GM19328 (cell line): ENCODE results near the gene TTLL1.
"Not testable (repeated sequence)": the region's sequence is repeated elsewhere in the genome, so short reads cannot be mapped to it uniquely, and the experiment has no call there.

Experiments
- ATAC-seq: cut with Tn5 transposase; IDR thresholded peaks from one replicate; pipeline ENCODE4 v1.9.1; 2021; ENCODE audit warnings: mild to moderate bottlenecking, moderate library complexity; ENCODE audit not compliant: unreplicated experiment

Gene TTLL1

DNA sequence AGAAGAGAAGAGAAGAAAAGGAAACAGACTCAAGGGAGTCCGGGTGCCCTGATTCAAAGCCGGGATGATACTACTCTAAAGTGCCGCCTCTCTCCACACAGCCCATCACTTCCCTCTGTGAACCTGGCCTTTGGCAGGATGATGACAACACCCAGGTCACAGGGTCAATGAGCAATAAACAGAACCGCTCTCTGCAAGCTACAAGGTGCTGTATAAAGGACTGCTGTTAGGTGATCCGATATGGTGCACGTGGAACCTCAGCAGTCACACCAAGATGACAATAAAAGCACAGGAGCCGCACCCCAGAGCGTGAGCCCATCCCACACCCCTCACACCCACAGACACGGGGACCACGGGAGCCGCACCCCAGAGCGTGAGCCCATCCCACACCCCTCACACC lies 10.7 kb downstream of the TTLL1 start:
- no peak for ATAC-seq

DNA sequence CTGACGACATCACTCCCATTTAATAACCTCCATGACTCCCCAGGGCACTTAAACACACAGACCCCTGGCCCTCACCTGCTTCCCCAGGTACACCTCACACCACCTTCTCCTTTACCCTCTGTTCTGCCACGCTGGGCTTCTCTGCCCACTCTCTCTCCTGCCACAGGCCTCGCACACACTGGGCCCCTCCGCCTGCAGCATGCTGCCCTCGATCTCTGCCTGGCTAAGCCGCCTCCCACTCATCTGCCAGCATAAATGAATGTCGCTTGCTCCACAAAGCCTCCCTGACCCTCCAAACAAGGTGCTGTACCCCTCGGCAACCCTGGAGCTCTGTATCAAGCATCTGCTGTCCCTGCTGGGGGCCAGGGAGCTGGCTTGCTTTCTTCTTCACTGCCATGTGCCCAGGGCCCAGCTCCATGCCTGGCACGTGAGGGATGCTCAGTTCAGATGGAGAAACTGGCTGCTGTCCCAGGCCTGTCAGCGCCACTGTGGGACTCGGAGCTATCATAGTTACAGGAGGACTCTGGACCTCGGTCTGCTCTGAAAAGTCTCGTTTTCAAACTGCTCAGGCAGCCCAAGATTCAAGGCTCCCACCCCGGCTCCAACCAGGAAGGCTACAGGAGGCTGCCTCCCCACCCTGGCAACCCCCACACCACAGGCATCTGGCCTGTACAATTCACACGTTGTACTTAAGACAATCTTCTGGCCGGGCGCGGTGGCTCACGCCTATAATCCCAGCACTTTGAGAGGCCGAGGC lies 11.9 kb downstream of the TTLL1 start:
- ATAC-seq: no peak

DNA sequence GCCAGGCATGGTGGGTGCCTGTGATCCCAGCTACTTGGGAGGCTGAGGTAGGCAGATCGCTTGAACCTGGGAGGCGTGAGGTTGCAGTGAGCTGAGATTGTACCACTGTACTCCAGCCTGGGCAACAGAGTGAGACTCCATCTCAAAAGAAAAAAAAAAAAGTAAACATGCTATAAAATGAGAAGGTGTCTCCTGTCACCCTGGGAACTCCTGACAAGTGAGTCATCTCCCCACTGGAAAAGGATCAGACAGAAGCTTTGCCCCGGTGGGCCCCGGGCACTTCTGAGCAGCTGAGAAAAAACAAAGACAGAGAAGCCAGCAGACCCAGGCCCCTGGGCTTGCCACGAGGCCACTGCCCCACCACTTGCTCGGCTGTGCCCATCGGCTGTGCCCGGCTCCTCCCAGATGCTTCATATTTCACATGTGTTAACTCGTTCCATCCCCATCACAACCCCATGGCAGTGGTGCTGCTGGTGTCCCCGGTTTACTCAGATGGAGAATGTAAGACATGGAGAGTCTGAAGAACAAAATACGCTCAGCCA lies 22.3 kb downstream of the TTLL1 start:
- no peak for ATAC-seq

DNA sequence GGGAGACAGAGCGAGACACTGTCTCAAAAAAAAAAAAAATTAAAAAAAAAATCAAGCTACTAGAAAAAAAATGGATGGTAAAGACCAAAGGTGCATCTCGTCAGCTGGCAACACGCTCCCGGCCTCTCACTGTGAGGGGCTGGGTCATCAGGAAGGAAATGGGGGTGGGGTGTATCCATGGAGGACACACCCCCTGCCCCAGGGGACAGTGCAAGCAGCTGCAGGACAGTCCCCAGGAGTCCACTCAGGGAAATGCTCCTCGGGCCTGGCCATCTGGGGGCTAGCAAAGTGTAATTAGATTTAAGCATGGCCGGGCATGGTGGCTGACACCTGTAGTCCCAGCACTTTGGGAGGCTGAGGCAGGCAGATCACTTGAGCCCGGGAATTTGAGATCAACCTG lies 23.1 kb downstream of the TTLL1 start:
- no peak for ATAC-seq

DNA sequence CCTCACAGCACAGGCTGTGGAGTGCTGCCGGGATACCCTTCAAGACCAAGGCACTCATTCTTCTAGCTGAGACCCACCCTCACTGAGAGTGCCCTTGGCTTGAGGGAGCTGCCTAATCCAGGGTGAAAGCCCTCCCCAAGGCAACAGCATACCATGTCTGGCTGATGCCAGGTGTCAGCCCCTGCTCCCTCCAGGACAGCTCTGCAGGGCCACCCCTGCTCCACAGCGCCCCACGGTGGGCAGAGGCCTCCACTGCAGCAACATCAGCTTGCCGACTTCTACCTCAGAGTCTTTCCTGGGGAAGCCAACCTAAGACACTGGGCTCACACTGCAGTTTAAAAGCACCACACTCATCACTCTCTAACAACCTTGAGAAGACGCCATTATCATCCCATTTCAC lies 29.0 kb downstream of the TTLL1 start:
- ATAC-seq: no peak

DNA sequence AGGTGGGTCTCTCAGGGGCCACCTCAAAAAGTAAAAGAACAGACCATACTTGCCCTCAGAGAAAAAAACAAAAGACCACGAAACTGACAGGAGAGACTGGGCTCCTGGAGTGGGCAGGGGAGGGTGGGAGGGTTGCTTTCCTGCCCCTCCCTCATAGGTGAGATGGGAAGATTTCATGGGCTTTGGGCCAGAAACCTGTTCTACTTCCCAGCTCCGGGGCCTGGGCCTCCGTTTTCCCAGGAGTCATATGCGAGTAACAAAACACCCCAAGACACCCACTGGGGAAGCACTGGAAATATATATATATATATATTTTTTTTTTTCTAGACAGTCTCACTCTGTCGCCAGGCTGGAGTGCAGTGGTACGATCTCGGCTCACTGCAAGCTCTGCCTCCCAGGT lies 31.6 kb downstream of the TTLL1 start:
- ATAC-seq: no peak

DNA sequence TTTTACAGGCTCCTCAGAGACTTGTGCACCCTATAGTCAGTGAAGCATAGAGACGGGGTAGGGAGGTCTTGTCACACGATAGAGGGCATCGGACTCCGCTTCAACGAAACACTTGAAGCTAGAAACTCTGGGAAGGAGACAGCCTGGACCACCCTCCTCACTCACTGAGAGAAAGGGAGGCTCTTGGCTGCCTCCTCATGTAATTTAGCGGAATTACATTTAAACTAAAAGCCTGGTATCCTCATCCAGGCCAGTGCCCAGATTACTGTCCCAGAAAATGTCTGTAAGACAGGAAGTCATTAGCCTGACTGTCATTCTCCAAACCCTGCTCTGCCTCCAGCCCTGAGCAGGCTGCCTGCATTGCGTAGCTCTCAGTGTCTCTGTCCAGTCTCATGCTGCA lies 36.0 kb downstream of the TTLL1 start:
- ATAC-seq: no peak

DNA sequence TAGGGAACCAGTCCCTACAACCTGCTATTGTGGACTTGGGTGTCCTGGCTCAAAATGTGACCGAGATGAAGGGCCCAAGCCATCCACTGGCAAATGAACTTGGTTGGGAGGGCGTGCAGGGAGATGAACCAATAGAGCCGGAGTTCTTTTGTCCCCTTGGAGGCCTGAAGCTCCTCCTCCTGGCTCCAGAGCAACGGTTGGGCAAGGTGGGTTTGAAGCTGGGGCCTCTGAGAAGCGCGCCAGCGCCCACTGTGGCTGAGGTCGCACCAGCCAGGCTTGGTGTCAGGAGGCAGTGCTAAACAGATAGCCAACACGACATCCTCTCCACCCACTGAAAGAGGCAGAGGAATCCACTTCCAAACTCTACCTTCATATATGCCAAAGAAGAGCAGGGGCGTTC lies 38.2 kb downstream of the TTLL1 start:
- ATAC-seq: no peak

DNA sequence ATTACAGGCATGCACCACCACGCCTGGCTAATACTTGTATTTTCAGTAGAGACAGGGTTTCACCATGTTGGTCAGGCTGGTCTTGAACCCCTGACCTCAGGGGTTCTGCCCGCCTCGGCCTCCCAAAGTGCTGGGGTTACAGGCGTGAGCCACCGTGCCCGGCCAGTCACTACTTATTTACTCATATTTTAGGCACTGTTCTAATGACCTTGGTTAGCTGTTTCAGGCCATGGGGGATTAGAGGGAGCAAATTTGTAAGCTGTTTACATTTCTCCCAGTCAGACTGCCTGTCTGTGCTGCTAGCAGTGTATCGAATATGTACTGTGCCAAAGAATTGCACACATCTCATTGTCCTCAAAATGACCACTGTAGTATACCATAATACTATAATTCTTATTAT lies 41.6 kb downstream of the TTLL1 start:
- no peak for ATAC-seq

DNA sequence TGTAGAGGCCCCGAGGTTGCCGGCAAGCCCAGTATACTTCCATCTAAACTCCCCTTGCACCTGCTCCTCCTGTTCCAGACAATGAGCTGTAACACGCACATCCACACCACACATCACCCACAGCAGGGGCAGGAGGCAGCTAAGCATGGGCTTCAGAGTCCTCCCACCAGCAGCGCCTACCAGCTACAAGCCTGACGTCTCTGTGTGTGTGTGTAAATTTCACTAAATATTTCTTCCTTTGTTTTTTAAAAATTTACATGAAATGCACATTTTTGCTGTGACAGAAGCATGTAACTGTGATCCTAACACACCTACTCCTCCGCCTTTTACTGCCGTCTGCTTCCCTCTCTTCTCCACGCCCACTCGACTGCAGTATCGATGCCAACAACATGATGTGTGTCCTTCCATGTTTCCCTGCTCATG lies 44.9 kb downstream of the TTLL1 start:
- no peak for ATAC-seq

DNA sequence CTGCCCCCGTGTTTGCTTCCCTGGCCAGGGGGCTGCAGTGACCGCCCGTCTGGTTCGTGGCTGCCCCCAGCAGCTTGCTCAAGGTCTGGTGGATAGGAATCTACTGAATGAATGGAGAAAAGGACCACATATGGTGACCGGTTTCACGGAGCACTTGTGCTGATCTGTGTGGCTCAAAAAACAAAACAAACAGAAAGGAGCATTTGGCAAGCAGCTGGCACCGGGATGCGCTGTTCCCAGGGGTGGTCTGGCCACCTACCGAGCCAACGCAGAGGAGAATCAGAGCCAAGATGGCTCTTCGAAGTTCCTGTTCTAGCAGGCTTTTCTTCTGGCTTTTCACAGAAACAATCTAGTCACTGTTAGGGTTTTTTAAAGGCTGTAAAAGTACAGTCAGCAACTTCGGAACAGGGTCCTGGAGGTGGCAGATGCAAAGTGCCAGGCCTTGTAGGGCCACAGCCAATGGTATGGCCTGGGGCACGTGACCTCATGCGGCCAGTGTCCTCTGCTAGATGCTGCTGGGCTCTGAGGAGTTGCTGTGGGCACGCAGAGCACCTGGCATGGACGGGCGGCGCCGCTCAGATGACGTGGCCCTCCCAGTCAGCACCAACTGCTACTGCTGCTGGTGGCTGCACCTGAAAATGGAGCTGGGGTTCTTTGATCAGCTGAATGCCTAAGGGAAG lies 47.0 kb downstream of the TTLL1 start:
- no peak for ATAC-seq

DNA sequence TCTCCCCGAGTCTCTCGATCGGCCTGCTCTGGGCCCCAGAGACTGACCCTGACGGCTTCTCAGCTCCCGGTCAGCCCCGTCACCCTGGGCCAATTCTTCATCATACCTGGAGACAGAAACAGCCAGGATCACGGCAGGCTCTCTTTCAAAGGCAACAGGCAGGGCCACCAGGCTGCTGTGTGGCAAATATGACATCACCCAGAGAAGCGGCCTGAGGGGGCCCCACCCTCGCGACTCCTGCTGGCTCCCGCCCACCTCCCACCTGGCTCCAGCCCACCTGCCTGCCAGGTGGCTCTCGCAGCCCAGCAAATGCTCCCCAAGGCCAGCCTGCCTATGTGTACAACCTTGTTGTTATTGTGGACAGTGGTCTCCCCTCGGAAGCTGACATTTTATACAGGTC lies 49.4 kb downstream of the TTLL1 start:
- ATAC-seq: no peak

DNA sequence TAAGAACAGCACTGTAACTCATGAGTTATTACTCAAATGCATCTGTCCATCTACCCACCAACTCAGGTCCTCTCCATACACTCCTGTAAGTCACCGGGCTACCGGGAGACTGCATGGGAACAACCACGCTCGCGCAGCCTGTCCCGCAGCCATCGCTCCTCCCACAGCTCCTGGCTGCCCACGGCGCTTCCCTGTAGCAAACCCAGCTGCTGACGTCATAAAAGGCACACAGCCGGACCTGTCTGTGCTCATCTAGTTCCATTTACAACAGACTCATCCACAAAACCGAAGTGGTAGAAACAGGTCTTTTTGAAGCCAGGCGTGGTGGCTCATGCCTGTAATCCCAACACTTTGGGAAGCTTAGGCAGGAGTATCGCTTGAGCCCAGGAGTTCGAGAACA lies 50.9 kb downstream of the TTLL1 start:
- no peak for ATAC-seq

DNA sequence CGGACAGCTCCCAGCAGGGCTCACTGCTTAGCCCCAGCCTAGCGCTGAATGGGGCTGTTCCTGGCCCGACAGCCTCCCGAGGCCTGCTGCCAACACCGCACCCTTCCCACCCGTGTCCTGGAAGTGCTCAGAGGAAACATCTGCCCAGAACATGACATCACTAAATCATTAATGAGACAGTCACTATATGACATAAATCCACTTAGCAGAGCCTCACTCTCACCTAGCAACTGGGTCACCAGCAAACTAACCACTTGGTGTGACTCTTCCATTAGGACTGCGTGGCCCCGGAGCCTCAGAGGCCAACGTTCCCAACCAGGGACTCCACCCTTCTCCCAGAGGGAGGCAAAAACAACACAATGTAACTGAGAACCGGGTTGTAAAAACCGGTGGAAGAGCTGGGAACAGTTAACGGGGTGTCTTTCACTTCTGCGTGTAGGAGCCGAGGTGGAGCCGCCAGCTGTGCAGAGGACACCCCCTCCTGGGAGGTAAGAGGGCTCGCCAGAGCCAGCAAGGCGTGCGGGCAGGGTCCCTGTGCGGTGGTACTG lies 52.8 kb downstream of the TTLL1 start:
- ATAC-seq: no peak

DNA sequence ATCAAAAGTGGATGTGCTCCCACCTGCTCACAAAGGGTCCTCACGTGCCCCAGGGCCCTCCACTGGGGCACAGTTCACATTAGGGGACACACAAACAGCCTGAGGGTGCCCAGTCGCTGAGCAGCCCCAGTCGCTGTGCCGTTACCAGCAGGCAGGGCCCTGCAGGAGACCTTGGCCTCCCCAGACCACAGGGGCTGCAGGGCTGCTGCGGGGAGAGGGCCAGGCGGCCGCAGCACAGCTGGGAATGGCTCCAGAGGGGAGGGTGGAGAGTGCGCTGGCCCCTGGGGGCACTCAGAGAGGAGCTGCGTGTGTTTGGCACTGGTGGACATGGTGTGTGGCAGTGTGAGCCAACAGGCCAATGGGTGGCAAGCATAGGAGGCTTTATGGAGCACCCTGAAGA lies 53.9 kb downstream of the TTLL1 start:
- ATAC-seq: no peak

DNA sequence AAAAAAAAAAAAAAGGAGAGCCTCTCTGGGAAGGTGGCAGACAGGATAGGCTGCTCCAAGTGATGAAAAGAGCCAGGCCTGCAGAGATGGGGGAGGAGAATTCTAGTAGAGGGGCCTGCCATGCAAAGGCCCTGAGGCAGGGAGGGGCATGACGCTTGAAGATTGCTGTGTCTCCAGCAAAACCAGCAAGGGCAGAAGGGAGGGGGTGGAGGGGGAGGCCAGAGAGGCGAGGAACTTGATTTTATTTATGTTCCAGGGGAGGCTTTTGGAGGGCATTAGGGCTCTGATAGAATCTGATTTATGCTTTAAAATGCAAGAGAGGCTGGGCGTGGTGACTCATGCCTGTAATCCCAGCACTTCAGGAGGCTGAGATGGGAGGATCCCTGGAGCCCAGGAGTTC lies 57.6 kb downstream of the TTLL1 start:
- no peak for ATAC-seq

DNA sequence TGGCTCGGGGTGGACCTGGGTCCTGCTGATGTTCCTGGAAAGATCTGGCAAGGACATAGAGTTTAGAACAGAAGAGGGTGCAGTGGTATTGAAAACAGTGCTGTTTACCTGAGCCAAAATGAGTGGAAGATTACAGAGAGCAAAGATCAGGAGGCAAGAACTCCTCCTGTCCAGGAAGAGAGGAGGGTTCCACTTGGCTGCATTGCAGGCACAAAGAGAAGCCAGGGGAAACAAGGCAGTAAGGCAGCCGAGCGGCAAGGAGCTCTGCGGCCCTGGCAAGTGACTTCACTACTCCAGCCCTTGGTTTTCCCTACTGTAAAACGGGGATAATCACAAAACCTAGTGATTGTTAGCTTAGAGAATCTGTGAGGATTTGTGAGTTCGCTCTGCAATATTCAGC lies 70.6 kb downstream of the TTLL1 start:
- ATAC-seq: no peak

DNA sequence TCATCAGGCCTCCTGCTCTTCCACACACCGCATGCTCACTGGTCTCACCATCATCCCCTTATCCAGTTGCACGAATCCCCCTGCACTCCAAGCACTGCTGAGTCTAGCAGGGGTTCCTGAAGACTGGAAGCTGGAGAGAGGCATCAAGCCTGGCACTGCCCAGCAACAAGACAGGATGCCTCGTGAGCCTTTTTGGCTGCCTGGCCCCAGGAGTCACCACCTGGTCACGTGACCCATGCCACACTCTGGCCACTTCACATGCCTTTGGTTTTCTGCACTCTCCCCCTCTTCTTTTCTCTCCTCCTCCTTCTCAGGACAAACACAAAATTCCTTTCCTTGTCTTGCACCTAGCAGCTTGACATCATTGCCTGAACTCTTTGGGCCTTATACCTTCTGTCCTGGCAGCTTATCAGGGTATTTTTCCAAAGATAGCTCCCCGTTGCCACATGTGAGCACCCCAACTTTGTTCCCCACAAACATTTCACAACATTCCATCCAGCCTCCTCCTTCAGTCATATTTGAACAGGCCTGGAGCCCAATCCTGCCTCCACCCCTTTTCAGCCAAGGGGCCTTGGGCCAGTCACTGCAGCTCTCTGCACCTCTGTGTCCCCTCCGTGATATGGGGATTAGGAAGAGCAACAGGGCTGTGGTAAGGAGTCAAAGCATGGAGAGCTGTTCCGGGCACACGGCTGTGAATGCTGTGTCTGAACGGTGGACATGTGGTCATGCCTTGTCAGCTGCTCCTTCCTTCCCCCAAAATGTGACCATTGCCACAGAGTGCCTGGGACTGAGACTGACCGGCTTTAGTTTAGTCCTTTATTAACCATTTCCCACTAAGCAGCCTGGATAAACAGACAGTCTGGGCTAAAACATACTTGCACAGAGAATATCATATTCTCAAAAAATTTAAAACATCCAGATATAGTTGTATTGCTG lies 71.4 kb downstream of the TTLL1 start:
- no peak for ATAC-seq

DNA sequence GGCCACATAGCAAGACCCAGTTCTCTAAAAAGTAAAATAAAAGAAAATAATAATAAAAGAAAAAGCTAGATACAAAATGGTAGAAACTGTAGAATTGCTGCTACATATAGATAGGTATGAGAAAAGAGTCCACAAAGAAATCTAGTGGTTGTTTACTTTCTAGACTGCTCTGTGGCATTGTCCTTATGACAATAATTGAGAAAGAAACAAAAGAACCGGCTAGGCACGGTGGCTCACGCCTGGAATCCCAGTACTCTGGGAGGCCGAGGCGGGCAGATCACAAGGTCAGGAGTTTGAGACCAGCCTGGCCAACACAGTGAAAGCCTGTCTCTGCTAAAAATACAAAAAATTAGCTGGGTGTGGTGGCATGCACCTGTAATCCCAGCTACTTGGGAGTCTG lies 73.0 kb downstream of the TTLL1 start:
- ATAC-seq: not testable (repeated sequence)

DNA sequence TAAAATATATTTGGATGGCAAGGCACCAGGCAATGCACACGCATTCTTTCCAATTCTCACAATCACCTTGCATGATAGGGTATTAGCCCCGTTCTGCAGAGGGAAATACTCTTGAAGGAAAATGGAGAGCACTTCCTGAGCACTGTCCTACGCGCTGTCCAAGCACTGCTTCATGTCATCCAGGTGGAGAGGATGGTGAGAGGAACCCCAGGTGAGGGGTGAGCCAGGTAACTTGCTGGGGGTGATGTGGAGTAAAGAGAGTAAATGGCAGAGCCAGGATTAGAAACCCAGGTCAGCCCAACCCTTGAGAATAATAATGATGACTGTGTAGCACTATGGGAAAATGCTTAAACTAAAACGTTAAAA lies 73.5 kb downstream of the TTLL1 start:
- ATAC-seq: no peak
